Kidney capillary endothelial cell (primary cell): Measurements from ENCODE around the gene DAPK1.
"Not testable (repeated sequence)": the region's sequence is repeated elsewhere in the genome, so short reads cannot be mapped to it uniquely, and the experiment has no call there.

Source experiments
- DNase-seq: peaks from one replicate; pipeline ENCODE4 v3.0.0-alpha.2; 2018; ENCODE audit warnings: low spot score

The DAPK1 gene

GRCh38 chr9:87543251-87543650, 45.6 kb downstream of the DAPK1 start:
- no peak for DNase-seq

GRCh38 chr9:87545858-87546257, 48.2 kb downstream of the DAPK1 start:
- DNase-seq, result no peak

- no peak for DNase-seq
Observed at GRCh38 chr9:87546704-87547103, 49.0 kb downstream of the DAPK1 start.

GRCh38 chr9:87547671-87548081, 50.0 kb downstream of the DAPK1 start:
- DNase-seq, result no peak

- no peak for DNase-seq
Observed at GRCh38 chr9:87548159-87548558, 50.5 kb downstream of the DAPK1 start.

GRCh38 chr9:87549088-87549487, 51.4 kb downstream of the DAPK1 start:
- not testable (repeated sequence) for DNase-seq

GRCh38 chr9:87549791-87550190, 52.1 kb downstream of the DAPK1 start:
- DNase-seq, result no peak

GRCh38 chr9:87550253-87550954, 52.7 kb downstream of the DAPK1 start:
- DNase-seq, result no peak

GRCh38 chr9:87551772-87552217, 54.1 kb downstream of the DAPK1 start:
- no peak for DNase-seq

- no peak for DNase-seq
Observed at GRCh38 chr9:87554171-87554910, 56.7 kb downstream of the DAPK1 start.

- DNase-seq, result no peak
Observed at GRCh38 chr9:87554976-87555375, 57.3 kb downstream of the DAPK1 start.

- no peak for DNase-seq
Observed at GRCh38 chr9:87556039-87556438, 58.4 kb downstream of the DAPK1 start.

- DNase-seq, result no peak
Observed at GRCh38 chr9:87556821-87557220, 59.2 kb downstream of the DAPK1 start.

- no peak for DNase-seq
Observed at GRCh38 chr9:87557996-87558395, 60.3 kb downstream of the DAPK1 start.

- DNase-seq, result no peak
Observed at GRCh38 chr9:87558606-87559190, 61.0 kb downstream of the DAPK1 start.

- DNase-seq, result no peak
Observed at GRCh38 chr9:87562062-87562461, 64.4 kb downstream of the DAPK1 start.

- no peak for DNase-seq
Observed at GRCh38 chr9:87562530-87563170, 65.0 kb downstream of the DAPK1 start.

GRCh38 chr9:87564111-87564510, 66.4 kb downstream of the DAPK1 start:
- peak; percentile 67 for DNase-seq

GRCh38 chr9:87564791-87565241, 67.1 kb downstream of the DAPK1 start:
- no peak for DNase-seq

GRCh38 chr9:87567001-87567400, 69.3 kb downstream of the DAPK1 start:
- no peak for DNase-seq

GRCh38 chr9:87567571-87567970, 69.9 kb downstream of the DAPK1 start:
- no peak for DNase-seq

- no peak for DNase-seq
Observed at GRCh38 chr9:87567983-87568382, 70.3 kb downstream of the DAPK1 start.

GRCh38 chr9:87568401-87568800, 70.7 kb downstream of the DAPK1 start:
- no peak for DNase-seq
